K562 (cell line): ENCODE data around the gene OR4D9. TPM values are rescaled to one million over a fixed set of nuclear protein-coding genes. Genes with fewer than 3 reads are reported as not detected.

ENCODE experiments used
- ATAC-seq: fragments of 200-7000 bp; cut with Tn5 transposase; 3 replicates; pipeline ENCODE4 v1.9.1; 2020; ENCODE audit warnings: moderate library complexity
- BruUV-seq: library from RNA; stranded (reverse); fragments of 400-500 nt; replicated peaks from 2 replicates; lab custom pipeline; 2021; lab: Mats Ljungman, UMichigan
- CTCF ChIA-PET: fragments of 300-600 bp; formaldehyde crosslinking; extraction: SDS; loops from one replicate; lab custom pipeline; 2021; ENCODE audit warnings: low intra/inter-chr PET ratio; lab: Yijun Ruan, JAX
- POLR2A ChIA-PET: fragments of 300-600, 350-650 bp; sonication (Branson Sonifier 250); formaldehyde crosslinking; extraction: SDS; loops from one replicate; lab custom pipeline; 2021; ENCODE audit warnings: antibody characterized with exemption, inconsistent platforms; lab: Yijun Ruan, JAX
- DNase-seq, 4 experiments: peaks; one replicate each; pipeline versions ENCODE4 v3.0.0 to v3.0.0-alpha.2; 2011 to 2018; ENCODE audit warnings: low spot score in 3 of 4, mixed read lengths in 3 of 4; ENCODE audit errors: extremely low read depth in 1 of 4
- FAIRE-seq: peaks from 2 replicates; lab custom pipeline; 2011; peaks lifted over from hg19 to GRCh38; lab: Jason Lieb, UNC
- H2AFZ ChIP-seq: 2 replicates; pipeline ENCODE4 v1.6.0; 2011; ENCODE audit warnings: low read depth, low read length, control low read depth, inconsistent platforms
- H3K27ac ChIP-seq: fragments of 200-600 bp; 3 replicates; pipeline ENCODE4 v1.8.0; 2011; ENCODE audit warnings: low read depth, mild to moderate bottlenecking, control low read depth, inconsistent platforms, low read length, moderate library complexity, mixed read lengths; ENCODE audit errors: extremely low read depth
- H3K27me3 ChIP-seq, 2 experiments: fragments of 300-600 bp in 1 of 2; 2 replicates in 1 of 2; 3 replicates in 1 of 2; pipeline versions ENCODE4 v1.6.0 to v1.8.0; 2011; ENCODE audit warnings: inconsistent platforms in 2 of 2, low read length in 2 of 2, mild to moderate bottlenecking in 1 of 2, mixed read lengths in 1 of 2, moderate library complexity in 1 of 2; ENCODE audit not compliant: control insufficient read depth in 2 of 2, insufficient read depth in 2 of 2
- H3K36me3 ChIP-seq: fragments of 300-600 bp; 3 replicates; pipeline ENCODE4 v1.8.0; 2011; ENCODE audit warnings: mild to moderate bottlenecking, low read length, inconsistent platforms; ENCODE audit not compliant: control insufficient read depth, insufficient read depth
- H3K4me1 ChIP-seq, 2 experiments: fragments of 200-600 bp in 1 of 2; replicated peaks in 1 of 2; 2 replicates in 1 of 2; 3 replicates in 1 of 2; pipeline versions ENCODE4 v1.5.1 to v1.8.0; 2011; ENCODE audit warnings: inconsistent platforms in 2 of 2, low read length in 2 of 2, mild to moderate bottlenecking in 1 of 2, mixed read lengths in 1 of 2, moderate library complexity in 1 of 2; ENCODE audit not compliant: control insufficient read depth in 2 of 2, insufficient read depth in 2 of 2
- H3K4me2 ChIP-seq: 2 replicates; pipeline ENCODE4 v1.6.1; 2011; ENCODE audit warnings: low read length, control low read depth, inconsistent platforms, mixed read lengths; ENCODE audit not compliant: insufficient read depth
- H3K4me3 ChIP-seq: fragments of 200-600 bp; sonication (generic), shearing (Covaris generic); 2 replicates; pipeline ENCODE4 v1.5.1; 2016; ENCODE audit warnings: control low read depth, inconsistent platforms
- H3K79me2 ChIP-seq: fragments of 200-600 bp; 3 replicates; pipeline ENCODE4 v1.8.0; 2011; ENCODE audit warnings: low read length, inconsistent platforms; ENCODE audit not compliant: control insufficient read depth, insufficient read depth
- H3K9ac ChIP-seq, 2 experiments: 2 replicates each; pipeline versions ENCODE4 v1.6.0 to v1.6.1; 2011; ENCODE audit warnings: low read depth in 2 of 2, low read length in 2 of 2, control low read depth in 1 of 2, inconsistent platforms in 1 of 2, mild to moderate bottlenecking in 1 of 2, mixed read lengths in 1 of 2; ENCODE audit not compliant: insufficient read depth in 1 of 2
- H3K9me1 ChIP-seq: one replicate; pipeline ENCODE4 v1.6.0; 2011; ENCODE audit warnings: inconsistent platforms, mild to moderate bottlenecking, low read length, moderate library complexity; ENCODE audit not compliant: control insufficient read depth, insufficient read depth
- H3K9me3 ChIP-seq: replicated peaks from 2 replicates; pipeline ENCODE4 v1.5.1; 2011; ENCODE audit warnings: low read depth, low read length, inconsistent platforms; ENCODE audit not compliant: control insufficient read depth, insufficient read depth
- H4K20me1 ChIP-seq: replicated peaks from 2 replicates; pipeline ENCODE4 v1.6.1; 2011; ENCODE audit warnings: low read length, inconsistent platforms, mixed read lengths; ENCODE audit not compliant: control insufficient read depth, insufficient read depth
- ARID1B ChIP-seq: fragments of 450-650 bp; IDR thresholded peaks from 2 replicates; pipeline ENCODE4 v1.6.1; 2016; ENCODE audit warnings: antibody characterized with exemption, mild to moderate bottlenecking, inconsistent platforms
- ASH1L ChIP-seq: fragments of 450-650 bp; IDR thresholded peaks from 2 replicates; pipeline ENCODE4 v1.6.1; 2018; ENCODE audit warnings: borderline replicate concordance, mild to moderate bottlenecking, low read depth; ENCODE audit not compliant: partially characterized antibody
- EP400 ChIP-seq: fragments of 450-650 bp; IDR thresholded peaks from 2 replicates; pipeline ENCODE4 v1.6.1; 2017; ENCODE audit warnings: antibody characterized with exemption, mild to moderate bottlenecking, moderate library complexity
- FOXK2 ChIP-seq, 2 experiments: fragments of 450-650 bp; IDR thresholded peaks in 1 of 2; conservative IDR thresholded peaks in 1 of 2; 2 replicates each; pipeline ENCODE4 v1.6.1; 2016; ENCODE audit warnings: low read depth in 2 of 2, mild to moderate bottlenecking in 1 of 2
- HCFC1 ChIP-seq: IDR thresholded peaks from 2 replicates; pipeline ENCODE4 v1.6.1; 2012; ENCODE audit warnings: low read depth, low read length, improper control_type of control experiment
- ILF3 ChIP-seq: fragments of 450-650 bp; IDR thresholded peaks from 2 replicates; pipeline ENCODE4 v1.6.1; 2018; ENCODE audit warnings: antibody characterized with exemption, mild to moderate bottlenecking, moderate library complexity, borderline replicate concordance
- NR2C2 ChIP-seq, 2 experiments: fragments of 200-800 bp in 1 of 2; sonication (Bioruptor generic) in 1 of 2; sonication (generic) in 1 of 2; formaldehyde crosslinking in 1 of 2; IDR thresholded peaks; 2 replicates each; pipeline versions ENCODE4 v1.6.1 to v1.8.0; 2016 to 2022; ENCODE audit warnings: mild to moderate bottlenecking in 1 of 2, missing compliant biosample characterization in 1 of 2, missing genetic modification characterization in 1 of 2, missing genetic modification reagents in 1 of 2
- POLR2A ChIP-seq: fragments of 450-650 bp; conservative IDR thresholded peaks from 2 replicates; pipeline ENCODE4 v1.6.1; 2016
- POLR3A ChIP-seq: IDR thresholded peaks from 2 replicates; pipeline ENCODE4 v1.6.1; 2011; ENCODE audit warnings: borderline replicate concordance, mild to moderate bottlenecking, moderate library complexity; ENCODE audit not compliant: insufficient read length, insufficient read depth; ENCODE audit errors: extremely low read depth
- SMARCA5 ChIP-seq: fragments of 450-650 bp; IDR thresholded peaks from 2 replicates; pipeline ENCODE4 v1.6.1; 2016
- SMARCB1 ChIP-seq: IDR thresholded peaks from 2 replicates; pipeline ENCODE4 v1.6.1; 2011; ENCODE audit warnings: improper control_type of control experiment, low read depth; ENCODE audit not compliant: insufficient read length
- TAF15 ChIP-seq: fragments of 200-400 bp; formaldehyde crosslinking; IDR thresholded peaks from 2 replicates; pipeline ENCODE4 v1.6.1; 2017; ENCODE audit warnings: mild to moderate bottlenecking, low read depth, low read length, moderate library complexity
- TBP ChIP-seq: optimal IDR thresholded peaks from 2 replicates; pipeline ENCODE3; 2011; ENCODE audit warnings: low read depth, low read length, improper control_type of control experiment
- TEAD4 ChIP-seq, 2 experiments: sonication (generic) in 1 of 2; formaldehyde crosslinking in 1 of 2; IDR thresholded peaks; 2 replicates each; pipeline versions ENCODE4 v1.6.1 to v1.8.0; 2012 to 2022; ENCODE audit warnings: borderline replicate concordance in 1 of 2, inconsistent platforms in 1 of 2, low read length in 1 of 2, mild to moderate bottlenecking in 1 of 2, missing genetic modification reagents in 1 of 2
- TGIF2 ChIP-seq: sonication (generic); formaldehyde crosslinking; IDR thresholded peaks from 2 replicates; pipeline ENCODE4 v1.8.1; 2022; ENCODE audit warnings: mild to moderate bottlenecking, missing genetic modification reagents, moderate library complexity
- ZBTB2 ChIP-seq: fragments of 450-650 bp; IDR thresholded peaks from 2 replicates; pipeline ENCODE4 v1.6.1; 2016; ENCODE audit warnings: antibody characterized with exemption
- ZNF384 ChIP-seq: IDR thresholded peaks from 2 replicates; pipeline ENCODE4 v1.6.1; 2012; ENCODE audit warnings: low read depth, low read length, improper control_type of control experiment
- ZNF431 ChIP-seq: sonication (generic); formaldehyde crosslinking; IDR thresholded peaks from 2 replicates; pipeline ENCODE4 v1.8.0; 2022; ENCODE audit warnings: mild to moderate bottlenecking, missing genetic modification reagents
- WGBS: fragments of 100-300 bp; shearing (Covaris generic); methylation state at CpG from one replicate; pipeline ENCODE4 v1.1.6; 2016; ENCODE audit warnings: low coverage, mixed read lengths; ENCODE audit not compliant: insufficient coverage; ENCODE audit errors: missing lambda C conversion rate; 5-methylcytosine and 5-hydroxymethylcytosine counted together
- in situ Hi-C: fragments of 300-500 bp; cut with MboI; formaldehyde crosslinking; loops from 4 replicates; pipeline ENCODE4 v1.15.0; 2018; ENCODE audit warnings: inconsistent platforms, mixed read lengths
- intact Hi-C: fragments of 100-400 bp; cut with micrococcal nuclease; formaldehyde crosslinking; loops from 2 replicates; pipeline ENCODE4 v1.14.2; 2022
- polyA plus RNA-seq, 8 experiments: library from polyadenylated mRNA; depleted of rRNA in 4 of 8; stranded (reverse) in 5 of 8; unstranded in 3 of 8; fragments of >200 nt; fragmentation: Nextera tagmentation in 2 of 8; fragmentation: Illumina TruSeq in 1 of 8; extraction: Ambion mirVana in 2 of 8; extraction: Trizol in 1 of 8; gene quantifications; 2 replicates each; pipeline versions ENCODE4 v1.2.1 to v1.2.3, GENCODE V29; 2011 to 2014; ENCODE audit warnings: inconsistent platforms in 1 of 8, missing spikeins in 1 of 8
- total RNA-seq, 7 experiments: library from RNA; depleted of rRNA in 6 of 7; stranded (reverse); fragments of >200 nt in 6 of 7; fragmentation: Illumina TruSeq in 2 of 7; extraction: Trizol in 2 of 7; gene quantifications; 2 replicates each; pipeline versions ENCODE4 v1.2.1 to v1.2.3, GENCODE V29; 2011 to 2021; ENCODE audit warnings: low replicate concordance in 1 of 7

OR4D9 gene
- total and polyA plus RNA-seq, 9 of the 15 experiments (the other 6 are each of a cell fraction or from before 2014, with no cell fraction given), result not detected

DNA sequence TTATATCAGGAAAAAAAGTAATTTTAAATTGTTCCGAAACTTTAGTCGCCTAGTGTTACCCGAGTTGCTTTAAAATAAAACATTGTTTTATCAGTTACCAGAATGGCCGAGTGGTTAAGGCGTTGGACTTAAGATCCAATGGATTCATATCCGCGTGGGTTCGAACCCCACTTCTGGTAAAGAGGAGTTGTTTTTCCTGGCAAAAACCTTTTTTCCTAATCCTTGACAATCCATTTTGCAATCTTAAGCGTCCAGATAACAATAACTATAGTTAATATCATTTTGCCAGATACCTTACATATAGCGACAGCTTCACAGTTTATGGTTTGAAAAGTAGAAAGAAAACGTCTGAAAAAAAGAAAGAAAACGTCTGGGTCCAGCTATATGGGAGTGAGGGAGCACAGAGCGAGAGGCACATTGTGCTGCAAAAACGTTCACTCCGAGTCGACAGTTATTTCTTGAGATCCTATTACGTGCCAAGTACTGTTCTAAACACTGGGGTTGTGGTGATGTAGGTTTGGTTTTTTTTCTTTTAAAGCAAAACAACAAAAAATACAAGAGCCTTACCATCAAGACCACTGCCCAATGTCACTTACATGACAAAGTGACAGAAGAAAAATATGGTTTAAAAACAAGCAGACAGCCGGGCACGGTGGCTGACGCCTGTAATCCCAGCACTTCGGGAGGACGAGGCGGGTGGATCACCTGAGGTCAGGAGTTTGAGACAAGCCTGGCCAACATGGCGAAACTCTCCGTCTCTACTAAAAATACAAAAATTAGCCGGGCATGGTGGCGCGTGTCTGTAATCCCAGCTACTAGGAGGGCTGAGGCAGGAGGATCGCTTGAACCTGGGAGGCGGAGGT is 40.6 kb downstream of the OR4D9 start:
- peaks cover 5% of the 10 kb centered on the region for H3K79me2 ChIP-seq
- H3K27ac ChIP-seq, result peak overlapping the region; percentile 100
- no TSS peak for BruUV-seq
- DNase-seq (peak in 3 of 4 experiments; percentile 10 to 87 (median 47)), FAIRE-seq (peak; percentile 55), ATAC-seq (no peak)
- H3K4me1 ChIP-seq, result peaks cover 23 to 27% of the 10 kb centered on the region in 2 experiments; a peak in 4 of 5 replicates
- no peaks in the 10 kb centered on the region; the same call in 2 of the 3 replicates for H3K36me3 ChIP-seq
- ChIA-PET POLR2A (interaction anchor here (1.6 to 7.2 kb wide), 3 partner anchors 7 to 91 kb away, joined by 4 to 69 read pairs (median 6); no protein-coding TSS in a partner anchor), CTCF (no interaction called here)
- in situ Hi-C loops, result no loop called here
- peak overlapping the region; percentile 86 for H3K4me2 ChIP-seq
- H4K20me1 ChIP-seq, result no peaks in the 10 kb centered on the region
- no peaks in the 10 kb centered on the region for H3K9me1 ChIP-seq
- H3K4me3 ChIP-seq, result peak overlapping the region; percentile 57
- peak overlapping the region; percentile 93 to 99 for H3K9ac ChIP-seq
- H2AFZ ChIP-seq, result peak overlapping the region; percentile 93
- WGBS, result 3% methylated on average over 30 of the region's 30 CpGs
- intact Hi-C loops, result loop anchor here (1.0 to 5.0 kb wide), 3 partner anchors 13 to 205 kb away; partner anchors contain the start of genes OSBP and STX3
- no peaks in the 10 kb centered on the region for H3K9me3 ChIP-seq
- no peaks in the 10 kb centered on the region for H3K27me3 ChIP-seq
- TF ChIP-seq TGIF2 (CRISPR knock-in tag) (no peak), POLR2A (peak; percentile 53), ZNF384 (peak; percentile 40; the same call in 1 of the 2 replicates), SMARCB1 (no peak), FOXK2 (conservative IDR thresholded peaks at IDR 0.05 in 1 of 2, IDR thresholded peaks at IDR 0.05 in 1 of 2; ENCODE audit: low read depth in 2 of 2) (peak in 1 of 2 experiments; percentile 18; a peak in 1 of 4 replicates), ASH1L (peak; percentile 14), ZBTB2 (0 out of 2 replicates have a peak, but pooled peaks have one; percentile 38), POLR3A (peak; percentile 82), TBP (peak; percentile 98), TEAD4 (IDR thresholded peaks at IDR 0.05; ENCODE audit: low read length) (peak; percentile 54; the same call in 1 of the 2 replicates), TEAD4 (CRISPR knock-in tag; IDR thresholded peaks at IDR 0.05; ENCODE audit: borderline replicate concordance) (no peak), TAF15 (no peak), ARID1B (0 out of 2 replicates have a peak, but pooled peaks have one; percentile 29), ILF3 (0 out of 2 replicates have a peak, but pooled peaks have one; percentile 66), HCFC1 (no peak), NR2C2 (CRISPR knock-in tag; IDR thresholded peaks at IDR 0.05) (no peak), NR2C2 (tag; IDR thresholded peaks at IDR 0.05) (0 out of 2 replicates have a peak, but pooled peaks have one; percentile 12), SMARCA5 (peak; percentile 10; the same call in 1 of the 2 replicates), EP400 (no peak), ZNF431 (CRISPR knock-in tag) (no peak)
